PFSK-1 (cell line): Measurements from ENCODE around the gene NAA38.

Experiments
- FOXP2 ChIP-seq: optimal IDR thresholded peaks from 2 replicates; pipeline ENCODE3; 2011; ENCODE audit warnings: borderline replicate concordance, control low read depth, inconsistent platforms; ENCODE audit not compliant: insufficient read depth; ENCODE audit errors: extremely low read length, extremely low read depth
- POLR2AphosphoS5 ChIP-seq: IDR thresholded peaks from 2 replicates; pipeline ENCODE4 v1.6.1; 2012; ENCODE audit warnings: low read depth, mild to moderate bottlenecking, control low read depth, low read length, moderate library complexity
- SIN3A ChIP-seq: IDR thresholded peaks from 2 replicates; pipeline ENCODE4 v1.6.1; 2012; ENCODE audit warnings: mild to moderate bottlenecking, low read length, moderate library complexity, borderline replicate concordance; ENCODE audit not compliant: insufficient read depth
- TAF1 ChIP-seq: IDR thresholded peaks from 2 replicates; pipeline ENCODE4 v1.6.1; 2012; ENCODE audit warnings: low read length, control low read depth, borderline replicate concordance; ENCODE audit not compliant: insufficient read depth
- TF ChIP-seq, protein P1 (sequence below), 2 experiments: IDR thresholded peaks; 2 replicates each; pipeline versions ENCODE4 v1.6.1 to v1.8.0; 2011 to 2012; ENCODE audit warnings: low read depth in 2 of 2, low read length in 2 of 2, control low read depth in 1 of 2, inconsistent platforms in 1 of 2, mild to moderate bottlenecking in 1 of 2, moderate library complexity in 1 of 2; ENCODE audit not compliant: insufficient read depth in 1 of 2

DNA sequence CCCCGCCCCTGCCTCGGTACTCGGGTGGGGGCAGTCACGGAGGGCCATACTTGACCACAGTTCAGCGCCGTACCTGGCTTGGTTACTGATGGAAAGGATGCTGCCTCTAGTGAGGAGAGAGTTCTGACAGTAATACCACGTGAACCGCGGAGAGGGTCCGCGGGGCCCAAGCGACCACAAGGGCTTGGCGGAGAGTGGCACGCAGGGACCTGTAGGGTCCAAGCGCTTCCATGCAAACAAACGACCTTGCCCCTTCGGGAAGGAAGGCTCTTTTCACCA lies 14.2 kb downstream of the NAA38 start:
- TF ChIP-seq POLR2AphosphoS5, result no peak
- no peak; the same call in 1 of the 2 replicates for TF ChIP-seq TAF1
- TF ChIP-seq, protein P1, sequence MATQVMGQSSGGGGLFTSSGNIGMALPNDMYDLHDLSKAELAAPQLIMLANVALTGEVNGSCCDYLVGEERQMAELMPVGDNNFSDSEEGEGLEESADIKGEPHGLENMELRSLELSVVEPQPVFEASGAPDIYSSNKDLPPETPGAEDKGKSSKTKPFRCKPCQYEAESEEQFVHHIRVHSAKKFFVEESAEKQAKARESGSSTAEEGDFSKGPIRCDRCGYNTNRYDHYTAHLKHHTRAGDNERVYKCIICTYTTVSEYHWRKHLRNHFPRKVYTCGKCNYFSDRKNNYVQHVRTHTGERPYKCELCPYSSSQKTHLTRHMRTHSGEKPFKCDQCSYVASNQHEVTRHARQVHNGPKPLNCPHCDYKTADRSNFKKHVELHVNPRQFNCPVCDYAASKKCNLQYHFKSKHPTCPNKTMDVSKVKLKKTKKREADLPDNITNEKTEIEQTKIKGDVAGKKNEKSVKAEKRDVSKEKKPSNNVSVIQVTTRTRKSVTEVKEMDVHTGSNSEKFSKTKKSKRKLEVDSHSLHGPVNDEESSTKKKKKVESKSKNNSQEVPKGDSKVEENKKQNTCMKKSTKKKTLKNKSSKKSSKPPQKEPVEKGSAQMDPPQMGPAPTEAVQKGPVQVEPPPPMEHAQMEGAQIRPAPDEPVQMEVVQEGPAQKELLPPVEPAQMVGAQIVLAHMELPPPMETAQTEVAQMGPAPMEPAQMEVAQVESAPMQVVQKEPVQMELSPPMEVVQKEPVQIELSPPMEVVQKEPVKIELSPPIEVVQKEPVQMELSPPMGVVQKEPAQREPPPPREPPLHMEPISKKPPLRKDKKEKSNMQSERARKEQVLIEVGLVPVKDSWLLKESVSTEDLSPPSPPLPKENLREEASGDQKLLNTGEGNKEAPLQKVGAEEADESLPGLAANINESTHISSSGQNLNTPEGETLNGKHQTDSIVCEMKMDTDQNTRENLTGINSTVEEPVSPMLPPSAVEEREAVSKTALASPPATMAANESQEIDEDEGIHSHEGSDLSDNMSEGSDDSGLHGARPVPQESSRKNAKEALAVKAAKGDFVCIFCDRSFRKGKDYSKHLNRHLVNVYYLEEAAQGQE (IDR thresholded peaks at IDR 0.05; ENCODE audit: insufficient read depth in 1 of 2, low read depth in 2 of 2, low read length in 2 of 2), result no peak
- no peak for TF ChIP-seq SIN3A
- no peak for TF ChIP-seq FOXP2
